ENCODE measurements around the gene STK11IP.

The STK11IP gene

DNA sequence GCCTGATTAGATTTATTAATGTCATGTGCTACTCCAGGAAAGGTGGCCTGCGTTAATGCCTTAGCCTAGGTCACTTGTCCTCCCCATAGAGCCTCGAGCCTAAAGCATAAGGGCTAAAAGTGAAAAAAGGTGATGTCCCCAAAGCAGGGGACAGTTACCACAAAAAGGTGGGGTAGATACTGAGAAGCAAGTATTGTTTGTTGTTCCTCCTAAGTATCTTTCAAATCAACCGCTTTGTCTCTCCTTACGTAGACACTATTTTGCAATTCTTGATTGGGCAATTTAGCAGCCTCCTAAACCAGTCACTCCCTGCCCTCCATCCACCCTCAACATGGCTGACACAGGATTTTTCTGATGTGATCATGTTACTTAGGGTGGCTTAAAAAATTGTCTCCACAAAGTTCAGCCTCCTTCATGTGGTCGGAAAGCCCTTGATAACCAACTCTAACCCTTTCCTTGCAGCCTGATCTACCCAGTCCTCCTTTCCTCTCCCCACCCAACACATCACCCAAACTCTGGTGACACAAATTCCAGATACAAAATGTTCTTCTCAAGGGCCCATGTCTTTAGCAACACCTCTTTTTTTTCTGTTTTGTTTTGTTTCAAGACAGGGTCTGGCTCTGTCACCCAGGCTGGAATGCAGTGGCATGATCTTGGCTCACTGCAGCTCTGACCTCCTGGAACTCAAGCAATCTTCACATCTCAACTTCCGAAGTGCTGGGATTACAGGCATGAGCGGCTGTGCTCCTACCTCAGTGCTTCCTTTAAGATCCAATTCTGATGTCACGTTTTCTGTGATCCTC, 18.6 kb upstream of the STK11IP start:
- Histone ChIP-seq H3K4me2 (ENCODE audit: low read depth, low read length, poor library complexity, severe bottlenecking) (no peak overlapping the region), H2AFZ (ENCODE audit: low read depth, low read length, severe bottlenecking) (no peak overlapping the region), H3K27ac (ENCODE audit: low read depth, low read length) (no peak overlapping the region)

DNA sequence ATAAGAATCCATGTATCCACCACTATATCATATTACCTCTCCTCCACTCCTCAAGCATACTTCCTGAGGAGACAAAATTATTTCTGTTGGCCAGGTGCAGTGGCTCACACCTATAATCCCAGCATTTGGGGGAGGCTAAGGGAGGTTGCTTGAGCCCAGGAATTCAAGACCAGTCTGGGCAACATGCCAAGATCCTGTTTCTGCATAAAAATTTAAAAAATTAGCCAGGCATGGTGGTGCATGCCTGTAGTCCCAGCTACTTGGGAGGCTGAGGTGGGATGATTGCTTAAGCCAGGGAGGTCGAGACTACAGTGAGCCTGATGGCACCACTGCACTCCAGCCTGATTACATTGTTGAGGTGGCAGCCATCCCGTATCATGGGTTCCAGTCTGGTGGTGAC, 16.3 kb upstream of the STK11IP start:
- no peak overlapping the region for H3K4me3 ChIP-seq (ENCODE audit: insufficient read depth, low read length, poor library complexity, severe bottlenecking)
- no peak overlapping the region for H2AFZ ChIP-seq (ENCODE audit: low read depth, low read length, severe bottlenecking)
- H3F3A ChIP-seq (ENCODE audit: insufficient read depth), result no peaks in the 10 kb centered on the region
- H3K9me2 ChIP-seq (replicated peaks; ENCODE audit: insufficient read depth, low read length), result no peaks in the 10 kb centered on the region
- no peaks in the 10 kb centered on the region for H3K79me2 ChIP-seq (ENCODE audit: insufficient read depth, low read length)
- H3K9ac ChIP-seq (ENCODE audit: low read length), result no peak overlapping the region
- H3K9me3 ChIP-seq (ENCODE audit: insufficient read depth, low read length), result no peaks in the 10 kb centered on the region
- H3K4me2 ChIP-seq (ENCODE audit: low read depth, low read length, poor library complexity, severe bottlenecking), result no peak overlapping the region
- no peak overlapping the region for H3K27ac ChIP-seq (ENCODE audit: low read depth, low read length)
- H3K27me3 ChIP-seq (ENCODE audit: low read length), result no peaks in the 10 kb centered on the region
- H3K36me3 ChIP-seq (ENCODE audit: low read length), result no peaks in the 10 kb centered on the region
- H4K20me1 ChIP-seq (ENCODE audit: low read depth, low read length), result no peaks in the 10 kb centered on the region
- no peak for TF ChIP-seq EZH2phosphoT487 (conservative IDR thresholded peaks at IDR 0.05; ENCODE audit: low read length)
- TF ChIP-seq, protein P1, sequence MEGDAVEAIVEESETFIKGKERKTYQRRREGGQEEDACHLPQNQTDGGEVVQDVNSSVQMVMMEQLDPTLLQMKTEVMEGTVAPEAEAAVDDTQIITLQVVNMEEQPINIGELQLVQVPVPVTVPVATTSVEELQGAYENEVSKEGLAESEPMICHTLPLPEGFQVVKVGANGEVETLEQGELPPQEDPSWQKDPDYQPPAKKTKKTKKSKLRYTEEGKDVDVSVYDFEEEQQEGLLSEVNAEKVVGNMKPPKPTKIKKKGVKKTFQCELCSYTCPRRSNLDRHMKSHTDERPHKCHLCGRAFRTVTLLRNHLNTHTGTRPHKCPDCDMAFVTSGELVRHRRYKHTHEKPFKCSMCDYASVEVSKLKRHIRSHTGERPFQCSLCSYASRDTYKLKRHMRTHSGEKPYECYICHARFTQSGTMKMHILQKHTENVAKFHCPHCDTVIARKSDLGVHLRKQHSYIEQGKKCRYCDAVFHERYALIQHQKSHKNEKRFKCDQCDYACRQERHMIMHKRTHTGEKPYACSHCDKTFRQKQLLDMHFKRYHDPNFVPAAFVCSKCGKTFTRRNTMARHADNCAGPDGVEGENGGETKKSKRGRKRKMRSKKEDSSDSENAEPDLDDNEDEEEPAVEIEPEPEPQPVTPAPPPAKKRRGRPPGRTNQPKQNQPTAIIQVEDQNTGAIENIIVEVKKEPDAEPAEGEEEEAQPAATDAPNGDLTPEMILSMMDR (IDR thresholded peaks at IDR 0.05; ENCODE audit: insufficient read depth, low read length, poor library complexity, severe bottlenecking), result no peak

More for the DNA sequence above, 18.6 kb upstream of the STK11IP start:
- Histone ChIP-seq H3K9ac (ENCODE audit: low read length) (no peak overlapping the region), H3F3A (ENCODE audit: insufficient read depth) (no peaks in the 10 kb centered on the region), H3K4me3 (ENCODE audit: insufficient read depth, low read length, poor library complexity, severe bottlenecking) (no peak overlapping the region), H3K9me3 (ENCODE audit: insufficient read depth, low read length) (no peaks in the 10 kb centered on the region), H3K27me3 (ENCODE audit: low read length) (no peaks in the 10 kb centered on the region), H3K9me2 (replicated peaks; ENCODE audit: insufficient read depth, low read length) (no peaks in the 10 kb centered on the region), H3K79me2 (ENCODE audit: insufficient read depth, low read length) (no peaks in the 10 kb centered on the region), H3K36me3 (ENCODE audit: low read length) (no peaks in the 10 kb centered on the region), H4K20me1 (ENCODE audit: low read depth, low read length) (no peaks in the 10 kb centered on the region)
- TF ChIP-seq, protein P1 (IDR thresholded peaks at IDR 0.05; ENCODE audit: insufficient read depth, low read length, poor library complexity, severe bottlenecking), result no peak
- no peak for TF ChIP-seq EZH2phosphoT487 (conservative IDR thresholded peaks at IDR 0.05; ENCODE audit: low read length)

DNA sequence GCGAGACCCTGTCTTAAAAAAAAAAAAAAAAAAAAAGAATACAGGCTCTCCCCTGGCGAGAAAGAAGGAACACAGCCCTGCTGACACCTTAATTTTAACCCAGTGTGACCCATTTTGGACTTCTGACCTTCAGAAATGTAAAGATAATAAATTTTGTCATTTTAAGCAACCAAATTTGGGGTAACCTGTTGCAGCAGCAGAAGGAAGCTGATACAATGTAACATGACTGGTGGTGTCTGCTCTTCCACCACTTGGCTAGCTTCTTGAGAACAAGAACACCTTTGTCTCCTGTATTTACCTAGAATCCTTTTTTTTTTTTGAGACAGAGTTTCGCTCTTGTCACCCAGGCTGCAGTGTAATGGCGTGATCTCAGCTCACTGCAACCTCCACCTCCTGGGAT, 6.6 kb upstream of the STK11IP start:
- Histone ChIP-seq H3K36me3 (ENCODE audit: low read length) (no peaks in the 10 kb centered on the region), H3K27ac (ENCODE audit: low read depth, low read length) (no peak overlapping the region), H3K79me2 (ENCODE audit: insufficient read depth, low read length) (no peaks in the 10 kb centered on the region), H3K4me3 (ENCODE audit: insufficient read depth, low read length, poor library complexity, severe bottlenecking) (no peak overlapping the region), H3K27me3 (ENCODE audit: low read length) (no peaks in the 10 kb centered on the region), H4K20me1 (ENCODE audit: low read depth, low read length) (no peaks in the 10 kb centered on the region), H3K9me2 (replicated peaks; ENCODE audit: insufficient read depth, low read length) (no peaks in the 10 kb centered on the region), H3K9me3 (ENCODE audit: insufficient read depth, low read length) (no peaks in the 10 kb centered on the region), H3K4me2 (ENCODE audit: low read depth, low read length, poor library complexity, severe bottlenecking) (no peak overlapping the region), H2AFZ (ENCODE audit: low read depth, low read length, severe bottlenecking) (no peak overlapping the region), H3K9ac (ENCODE audit: low read length) (no peak overlapping the region), H3F3A (ENCODE audit: insufficient read depth) (no peaks in the 10 kb centered on the region)
- TF ChIP-seq, protein P1 (IDR thresholded peaks at IDR 0.05; ENCODE audit: insufficient read depth, low read length, poor library complexity, severe bottlenecking), result no peak
- TF ChIP-seq EZH2phosphoT487 (conservative IDR thresholded peaks at IDR 0.05; ENCODE audit: low read length), result no peak
